ENCODE data around the gene CNTN5.

Gene CNTN5

GRCh38 chr11:99589771-99590170 is 569.0 kb downstream of the CNTN5 start:
- TF ChIP-seq, protein P1, sequence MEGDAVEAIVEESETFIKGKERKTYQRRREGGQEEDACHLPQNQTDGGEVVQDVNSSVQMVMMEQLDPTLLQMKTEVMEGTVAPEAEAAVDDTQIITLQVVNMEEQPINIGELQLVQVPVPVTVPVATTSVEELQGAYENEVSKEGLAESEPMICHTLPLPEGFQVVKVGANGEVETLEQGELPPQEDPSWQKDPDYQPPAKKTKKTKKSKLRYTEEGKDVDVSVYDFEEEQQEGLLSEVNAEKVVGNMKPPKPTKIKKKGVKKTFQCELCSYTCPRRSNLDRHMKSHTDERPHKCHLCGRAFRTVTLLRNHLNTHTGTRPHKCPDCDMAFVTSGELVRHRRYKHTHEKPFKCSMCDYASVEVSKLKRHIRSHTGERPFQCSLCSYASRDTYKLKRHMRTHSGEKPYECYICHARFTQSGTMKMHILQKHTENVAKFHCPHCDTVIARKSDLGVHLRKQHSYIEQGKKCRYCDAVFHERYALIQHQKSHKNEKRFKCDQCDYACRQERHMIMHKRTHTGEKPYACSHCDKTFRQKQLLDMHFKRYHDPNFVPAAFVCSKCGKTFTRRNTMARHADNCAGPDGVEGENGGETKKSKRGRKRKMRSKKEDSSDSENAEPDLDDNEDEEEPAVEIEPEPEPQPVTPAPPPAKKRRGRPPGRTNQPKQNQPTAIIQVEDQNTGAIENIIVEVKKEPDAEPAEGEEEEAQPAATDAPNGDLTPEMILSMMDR (conservative IDR thresholded peaks at IDR 0.05): no peak

DNA sequence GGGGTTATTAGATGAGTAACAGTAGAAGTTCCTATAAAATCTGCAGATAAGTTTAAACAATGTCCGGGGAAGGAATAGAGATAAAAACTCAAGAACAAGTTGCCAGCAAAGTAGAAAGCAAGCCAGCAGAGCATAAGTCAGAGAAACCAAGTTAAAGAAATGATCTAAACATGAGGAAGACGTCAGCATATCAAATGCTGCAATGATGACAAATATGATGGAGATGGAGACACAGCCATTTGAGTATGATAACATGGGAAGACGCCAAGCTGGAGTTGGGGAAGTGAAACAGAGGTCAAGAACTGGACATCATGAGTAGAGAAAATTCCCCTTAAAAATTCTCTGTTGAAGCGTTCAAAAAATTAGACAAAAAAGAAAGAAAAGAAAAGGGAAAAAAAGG is 571.5 kb downstream of the CNTN5 start:
- TF ChIP-seq, protein P1 (conservative IDR thresholded peaks at IDR 0.05): no peak
- H3K27ac ChIP-seq: no peak overlapping the region

More at GRCh38 chr11:99589771-99590170, 569.0 kb downstream of the CNTN5 start:
- H3K27ac ChIP-seq: no peak overlapping the region

DNA sequence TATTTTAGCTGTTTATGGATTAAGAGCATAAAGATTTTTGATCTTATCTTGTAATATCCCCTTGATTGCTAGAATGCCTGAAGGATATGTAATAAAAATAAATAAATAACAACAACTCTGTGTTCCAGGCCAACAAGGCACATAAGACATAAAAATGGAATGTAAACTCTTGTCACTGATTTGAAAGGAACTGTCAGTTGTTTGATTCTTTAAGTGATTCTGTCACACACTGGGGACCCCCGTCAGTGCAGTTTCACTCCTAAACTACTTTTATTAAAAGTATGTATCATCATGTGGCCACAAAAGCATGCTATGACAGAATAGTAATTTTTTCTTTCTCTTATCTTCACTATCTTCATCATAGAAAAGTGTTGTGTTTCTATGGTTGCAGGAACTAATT is 572.4 kb downstream of the CNTN5 start:
- TF ChIP-seq, protein P1 (conservative IDR thresholded peaks at IDR 0.05): no peak
- no peak overlapping the region for H3K27ac ChIP-seq

- H3K27ac ChIP-seq: no peak overlapping the region
- TF ChIP-seq, protein P1 (conservative IDR thresholded peaks at IDR 0.05): no peak
Measured at GRCh38 chr11:99601179-99601578, 580.4 kb downstream of the CNTN5 start.

- no peak overlapping the region for H3K27ac ChIP-seq
- TF ChIP-seq, protein P1 (conservative IDR thresholded peaks at IDR 0.05): no peak
Measured at GRCh38 chr11:99614352-99614751, 593.6 kb downstream of the CNTN5 start.

DNA sequence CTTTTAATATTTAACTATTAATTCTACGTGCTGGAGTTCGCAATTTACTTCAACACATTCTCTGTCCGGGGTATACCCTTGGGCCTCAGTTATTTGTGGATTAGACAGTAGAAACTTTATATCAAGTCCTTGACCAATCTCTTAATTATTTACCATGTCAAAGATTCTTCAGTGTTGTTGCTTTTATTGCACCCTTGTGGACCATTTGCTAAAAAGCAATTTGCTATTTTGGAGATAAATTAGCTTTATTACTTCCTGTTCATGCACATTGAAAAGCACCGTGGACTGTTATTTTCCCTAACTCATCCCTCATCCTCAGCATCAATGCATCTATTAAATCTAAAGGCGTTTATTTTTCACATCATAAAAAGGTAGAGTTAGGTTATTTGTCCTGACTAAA is 609.9 kb downstream of the CNTN5 start:
- TF ChIP-seq, protein P1 (conservative IDR thresholded peaks at IDR 0.05): no peak
- H3K27ac ChIP-seq: no peak overlapping the region

DNA sequence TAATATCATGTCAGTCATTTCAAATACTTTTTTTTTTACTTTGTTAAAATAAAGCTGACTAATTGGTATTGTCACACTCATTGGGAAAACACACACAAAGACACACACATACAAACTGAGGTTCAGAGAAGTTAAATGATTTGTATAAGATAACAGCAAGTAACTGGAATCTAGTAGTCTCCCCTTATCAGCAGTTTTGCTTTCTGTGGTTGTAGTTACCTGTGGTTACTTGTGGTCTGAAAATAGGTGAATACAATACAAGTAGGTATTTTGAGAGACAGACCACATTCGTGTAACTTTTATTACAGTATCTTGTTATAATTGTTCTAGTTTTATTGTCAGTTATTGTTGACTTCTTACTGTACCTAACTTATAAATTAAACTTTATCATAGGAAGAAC is 610.9 kb downstream of the CNTN5 start:
- H3K27ac ChIP-seq: no peak overlapping the region
- TF ChIP-seq, protein P1 (conservative IDR thresholded peaks at IDR 0.05): no peak

- H3K27ac ChIP-seq: no peak overlapping the region
Measured at GRCh38 chr11:99632969-99633368, 612.2 kb downstream of the CNTN5 start.

More at GRCh38 chr11:99632969-99633368, 612.2 kb downstream of the CNTN5 start:
- TF ChIP-seq, protein P1 (conservative IDR thresholded peaks at IDR 0.05): no peak

Data from VCaP (cell line).